ENCODE results near the gene HOXD9. TPM values are rescaled to one million over a fixed set of nuclear protein-coding genes. Genes with fewer than 3 reads are reported as not detected.

Gene HOXD9
- total and polyA plus RNA-seq, 2 of the 8 experiments (the other 6 are each of a cell fraction or from before 2014, with no cell fraction given): not detected

DNA sequence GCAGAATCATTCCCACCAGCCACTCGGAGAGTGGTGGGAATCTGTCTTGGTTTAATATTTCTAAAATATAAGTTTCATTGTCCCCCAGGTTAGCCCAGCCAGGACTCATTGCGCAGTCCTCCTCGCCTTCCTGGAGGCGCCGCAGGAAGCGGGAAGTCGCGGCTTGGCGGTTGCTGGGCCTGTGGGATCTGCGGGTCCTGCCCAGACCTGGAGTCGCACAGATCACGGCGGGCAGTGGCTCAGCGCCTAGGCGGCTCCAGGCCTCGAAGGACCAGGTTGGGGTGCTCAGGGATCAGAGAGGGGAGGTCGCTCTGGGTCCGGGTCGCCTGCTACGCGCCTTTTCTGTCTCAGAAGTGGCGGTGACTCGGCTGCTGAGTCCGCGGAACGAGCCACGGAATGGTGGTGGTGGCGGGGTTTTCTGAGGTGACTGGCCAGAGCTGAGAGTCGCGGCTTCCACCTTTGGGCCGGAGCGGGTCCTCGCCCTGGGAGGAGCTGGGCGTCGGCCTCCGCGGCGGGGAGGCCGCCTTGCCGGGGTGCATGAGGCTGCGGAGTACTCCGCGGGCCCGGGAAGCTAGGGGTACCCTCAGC is 37.2 kb downstream of the HOXD9 start:
- Histone ChIP-seq H3K14ac (ENCODE audit: insufficient read length) (no peak overlapping the region), H3K56ac (replicated peaks; ENCODE audit: insufficient read length, low read depth, low read length) (no peak overlapping the region), H2BK15ac (ENCODE audit: low read length) (0 out of 2 replicates have a peak overlapping the region, but pooled peaks have one; percentile 46), H3K27ac (ENCODE audit: low read depth, low read length) (no peak overlapping the region), H3K27me3 (replicated peaks in 1 of 4; ENCODE audit: control insufficient read depth in 3 of 4, extremely low read depth in 1 of 4, insufficient read depth in 3 of 4, low read length in 3 of 4) (peaks cover 99 to 100% (median 100%) of the 10 kb centered on the region in 4 experiments), H3K23me2 (ENCODE audit: low read depth, low read length) (no peaks in the 10 kb centered on the region), H2BK12ac (ENCODE audit: low read depth, low read length) (no peak overlapping the region; the same call in 1 of the 2 replicates), H2AFZ (ENCODE audit: low read length) (no peak overlapping the region), H2BK20ac (ENCODE audit: low read length) (no peak overlapping the region), H4K20me1 (replicated peaks in 1 of 2; ENCODE audit: control insufficient read depth in 1 of 2, insufficient read depth in 2 of 2, low read length in 2 of 2) (peaks cover 36 to 44% of the 10 kb centered on the region in 2 experiments), H3K4me2 (ENCODE audit: insufficient read depth in 1 of 2, low read depth in 2 of 2, low read length in 2 of 2) (peak overlapping the region; percentile 38 to 39; a peak in 2 of 4 replicates), H3K36me3 (ENCODE audit: control insufficient read depth in 2 of 4, insufficient read depth in 4 of 4, low read length in 3 of 4) (peaks cover 0 to 10% (median 0%) of the 10 kb centered on the region in 4 experiments; a peak in 1 of 8 replicates), H3K9me3 (ENCODE audit: insufficient read depth in 2 of 2, low read depth in 1 of 2, low read length in 1 of 2) (no peaks in the 10 kb centered on the region), H3K79me1 (ENCODE audit: low read depth, low read length) (no peaks in the 10 kb centered on the region), H3K23ac (ENCODE audit: insufficient read length) (no peak overlapping the region), H3K79me2 (ENCODE audit: control insufficient read depth in 1 of 2, insufficient read depth in 2 of 2, low read length in 2 of 2) (no peaks in the 10 kb centered on the region), H3K18ac (ENCODE audit: extremely low read depth, low read length) (no peak overlapping the region), H3K9ac (replicated peaks in 1 of 4; ENCODE audit: extremely low read depth in 1 of 4, low read depth in 3 of 4, low read length in 3 of 4) (no peak overlapping the region), H3K4me1 (replicated peaks in 1 of 4; ENCODE audit: control insufficient read depth in 3 of 4, insufficient read depth in 4 of 4, low read length in 3 of 4) (peaks cover 0 to 12% (median 6%) of the 10 kb centered on the region in 4 experiments; a peak in 5 of 7 replicates), H4K5ac (ENCODE audit: insufficient read length, low read depth, low read length) (no peak overlapping the region), H3K4me3 (ENCODE audit: extremely low read depth in 1 of 4, insufficient read depth in 2 of 4, low read depth in 3 of 4, low read length in 4 of 4) (peak overlapping the region in 1 of 4 experiments; percentile 28; a peak in 2 of 8 replicates), H4K91ac (replicated peaks; ENCODE audit: insufficient read length, low read length) (no peak overlapping the region), H3K4ac (replicated peaks; ENCODE audit: insufficient read length, low read depth, low read length) (no peak overlapping the region), H2BK5ac (ENCODE audit: low read depth, low read length) (no peak overlapping the region), H2BK120ac (replicated peaks; ENCODE audit: low read depth, low read length) (no peak overlapping the region), H4K8ac (ENCODE audit: extremely low read depth, insufficient read depth, low read length) (no peak overlapping the region), H2AK5ac (ENCODE audit: low read depth, low read length) (0 out of 2 replicates have a peak overlapping the region, but pooled peaks have one; percentile 65)
- FAIRE-seq: no peak
- ChIA-PET CTCF (ENCODE audit: partially characterized antibody) (interaction anchor here (0.7 to 3.6 kb wide), 10 partner anchors 9 to 295 kb away, joined by 3 to 26 read pairs (median 4); no protein-coding TSS in a partner anchor), POLR2A (ENCODE audit: partially characterized antibody) (interaction anchor here (0.9 to 1.6 kb wide), 3 partner anchors 11 to 29 kb away, joined by 3 to 7 read pairs (median 3); partner anchors contain the start of gene HOXD1)
- WGBS, 2 experiments (ENCODE audit: extremely low coverage in 1 of 2, insufficient coverage in 1 of 2, insufficient read length in 1 of 2, insufficient replicate concordance in 2 of 2, low coverage in 1 of 2, low lambda C conversion rate in 2 of 2, missing lambda C conversion rate in 1 of 2): 3% methylated on average over 40 of the region's 44 CpGs; no CpG with 5 or more reads in 1 of the 2 experiments
- peak in 1 of 2 experiments; percentile 68 for DNase-seq (ENCODE audit: low read depth in 1 of 2, low spot score in 2 of 2)
- no peak for TF ChIP-seq SIN3A (conservative IDR thresholded peaks at IDR 0.05 in 1 of 2, IDR thresholded peaks at IDR 0.05 in 1 of 2; ENCODE audit: low read depth in 1 of 2, low read length in 2 of 2)
- TF ChIP-seq JUND (IDR thresholded peaks at IDR 0.05; ENCODE audit: low read length): no peak
- TF ChIP-seq FOSL1 (IDR thresholded peaks at IDR 0.05; ENCODE audit: insufficient read depth, low read depth, low read length): no peak
- peak; percentile 80 for TF ChIP-seq RNF2 (IDR thresholded peaks at IDR 0.05; ENCODE audit: borderline replicate concordance, low read depth, low read length, missing control alignments, poor library complexity, severe bottlenecking)
- TF ChIP-seq MAX (IDR thresholded peaks at IDR 0.05): no peak
- no peak for TF ChIP-seq YY1 (IDR thresholded peaks at IDR 0.05; ENCODE audit: low read depth, low read length)
- TF ChIP-seq SUZ12 (IDR thresholded peaks at IDR 0.05; ENCODE audit: low read length): peak; percentile 98
- TF ChIP-seq POU5F1 (IDR thresholded peaks at IDR 0.05; ENCODE audit: low read depth, low read length): no peak
- no peak for TF ChIP-seq RBBP5 (IDR thresholded peaks at IDR 0.05; ENCODE audit: borderline replicate concordance, low read depth, low read length)
- TF ChIP-seq CBX5 (IDR thresholded peaks at IDR 0.05; ENCODE audit: low read depth, low read length): no peak
- TF ChIP-seq JUN (IDR thresholded peaks at IDR 0.05; ENCODE audit: low read depth, low read length): no peak
- no peak for TF ChIP-seq EGR1 (IDR thresholded peaks at IDR 0.05; ENCODE audit: borderline replicate concordance, low read depth, low read length)
